GM19025 (cell line): ENCODE data around the gene RNF113A.
"Not testable (repeated sequence)": the region's sequence is repeated elsewhere in the genome, so short reads cannot be mapped to it uniquely, and the experiment has no call there.

ENCODE experiments used
- ATAC-seq: cut with Tn5 transposase; IDR thresholded peaks from one replicate; pipeline ENCODE4 v1.9.1; 2021; ENCODE audit warnings: mild to moderate bottlenecking, low read depth, moderate library complexity; ENCODE audit not compliant: unreplicated experiment

Gene RNF113A

DNA sequence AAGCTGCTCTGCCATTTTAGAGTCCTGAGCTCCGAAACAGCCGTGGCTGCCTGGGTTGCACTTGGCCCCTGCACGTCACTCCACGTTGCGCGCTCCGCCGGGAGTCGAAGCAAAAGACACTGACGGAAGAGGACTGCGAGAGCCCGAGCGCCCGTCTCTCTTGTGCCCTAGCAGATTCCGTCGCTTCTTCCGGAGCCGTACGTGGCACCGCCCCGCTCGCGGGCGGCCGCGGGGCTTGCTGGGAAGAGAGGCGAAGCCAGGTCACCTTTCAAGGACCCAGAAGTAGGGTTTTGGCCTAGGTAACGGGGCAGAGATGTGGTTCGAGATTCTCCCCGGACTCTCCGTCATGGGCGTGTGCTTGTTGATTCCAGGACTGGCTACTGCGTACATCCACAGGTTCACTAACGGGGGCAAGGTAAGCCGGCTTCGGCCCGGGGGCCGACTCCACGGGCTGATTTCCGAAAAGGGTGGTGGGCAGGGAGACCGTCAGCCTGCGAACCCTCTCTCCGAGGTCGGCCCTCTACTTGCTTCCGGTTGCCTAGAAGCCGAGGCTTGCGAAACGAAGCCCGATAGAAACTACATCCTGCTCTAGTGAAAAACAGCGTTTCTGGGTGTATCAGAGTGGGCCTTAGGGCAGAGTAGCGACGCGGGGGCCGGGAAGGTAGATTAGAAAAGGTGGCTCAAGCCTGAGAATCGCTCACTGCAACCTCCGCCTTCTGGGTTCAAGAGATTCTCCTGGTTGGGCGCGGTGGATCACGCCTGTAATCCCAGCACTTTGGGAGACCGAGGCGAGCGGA is at the start of gene RNF113A, which contains the start of gene NDUFA1:
Gene RNF113A (minus strand): TSS at position 135 of the 797 bp plus-strand sequence. CDS start 120 bp downstream, at position 15.
Gene NDUFA1 (plus strand): TSS at position 234 of the 797 bp plus-strand sequence. CDS start 80 bp downstream, at position 314.
- peak; percentile 91 for ATAC-seq

DNA sequence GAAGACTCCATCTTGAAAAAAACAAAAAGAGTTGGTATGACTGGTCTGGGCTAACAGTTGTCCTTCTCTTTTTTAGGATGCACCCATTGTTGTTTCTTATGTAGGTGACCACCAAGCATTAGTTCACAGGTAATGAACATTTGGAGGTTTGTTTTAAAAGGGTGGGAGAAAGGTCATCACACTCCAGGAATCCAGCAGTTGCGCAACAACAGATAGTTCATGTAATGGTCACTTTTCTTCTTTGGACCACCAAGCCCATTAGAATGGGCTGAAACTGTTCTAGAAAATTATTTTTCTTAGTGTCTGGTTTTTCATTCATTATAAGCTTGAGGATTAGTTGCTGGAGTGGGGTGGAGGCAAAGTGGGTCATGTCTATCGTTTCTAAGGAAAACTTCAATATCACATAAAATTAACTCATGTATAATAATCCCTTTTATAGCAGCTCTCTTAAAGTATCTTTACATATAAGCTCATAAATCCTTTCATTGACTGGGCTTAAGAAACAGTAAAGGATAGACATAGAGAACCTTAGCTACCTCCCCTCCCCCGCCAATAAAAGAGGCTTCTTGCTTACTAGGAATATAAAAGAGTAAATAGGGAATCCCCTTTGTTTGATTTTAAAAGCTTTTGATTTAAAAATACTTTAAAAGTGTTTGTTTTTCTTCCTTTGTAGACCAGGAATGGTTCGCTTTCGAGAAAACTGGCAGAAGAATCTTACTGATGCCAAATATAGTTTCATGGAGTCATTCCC is 48.5 kb upstream of the RNF113A start:
- no peak for ATAC-seq

DNA sequence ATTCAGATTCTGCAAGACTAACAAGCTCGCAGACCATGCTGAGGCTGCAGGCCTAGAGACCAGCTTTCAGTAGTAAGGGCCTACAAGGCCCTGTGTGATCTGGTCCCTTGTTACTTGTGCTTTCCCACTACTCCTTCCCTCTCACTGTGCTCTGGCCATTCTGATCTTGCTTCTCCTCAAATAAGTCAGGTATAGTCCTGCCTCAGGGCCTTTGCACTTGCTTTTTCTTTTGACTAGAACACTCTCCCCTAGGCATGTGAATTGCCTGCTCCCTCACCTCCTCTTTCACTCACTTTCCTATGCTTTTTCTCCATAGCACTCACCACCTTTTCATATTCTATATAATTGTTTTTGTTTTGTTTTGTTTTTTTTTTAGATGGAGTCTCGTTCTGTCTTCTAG is 46.3 kb upstream of the RNF113A start:
- no peak for ATAC-seq

DNA sequence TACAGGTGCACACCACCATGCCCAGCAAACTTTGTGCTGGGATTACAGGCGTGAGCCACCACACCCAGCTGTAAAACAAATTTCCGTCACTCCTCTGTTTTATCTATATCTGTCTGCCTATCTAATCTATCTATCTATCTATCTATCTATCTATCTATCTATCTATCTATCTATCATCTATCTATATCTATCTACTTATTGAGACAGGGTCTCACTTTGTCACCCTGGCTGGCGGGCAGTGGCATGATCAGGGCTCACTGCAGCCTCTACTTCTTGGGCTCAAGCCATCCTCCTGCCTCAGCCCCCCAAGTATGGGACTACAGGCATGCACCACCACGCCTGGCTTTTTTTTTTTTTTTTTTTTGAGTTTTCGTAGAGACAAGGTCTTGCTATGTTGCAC is 44.8 kb upstream of the RNF113A start:
- ATAC-seq = no peak

DNA sequence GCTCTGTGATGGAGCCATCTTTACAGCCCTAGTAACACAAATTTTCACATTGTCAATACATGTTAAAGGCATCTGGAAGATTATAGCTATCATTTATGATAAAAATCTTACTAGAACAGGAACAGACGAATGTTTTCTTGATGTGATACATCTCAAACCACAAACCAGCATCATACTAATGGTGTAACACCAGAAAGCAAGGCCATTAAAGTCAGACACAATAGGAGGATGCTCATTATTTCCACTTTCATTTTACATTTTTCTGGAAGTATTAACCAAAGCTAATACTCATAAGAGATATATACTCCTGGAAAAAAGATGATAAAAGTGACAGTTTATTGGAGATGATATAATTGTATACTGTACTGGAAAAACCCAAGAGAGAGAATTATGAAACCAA is 29.4 kb upstream of the RNF113A start:
- ATAC-seq = no peak

DNA sequence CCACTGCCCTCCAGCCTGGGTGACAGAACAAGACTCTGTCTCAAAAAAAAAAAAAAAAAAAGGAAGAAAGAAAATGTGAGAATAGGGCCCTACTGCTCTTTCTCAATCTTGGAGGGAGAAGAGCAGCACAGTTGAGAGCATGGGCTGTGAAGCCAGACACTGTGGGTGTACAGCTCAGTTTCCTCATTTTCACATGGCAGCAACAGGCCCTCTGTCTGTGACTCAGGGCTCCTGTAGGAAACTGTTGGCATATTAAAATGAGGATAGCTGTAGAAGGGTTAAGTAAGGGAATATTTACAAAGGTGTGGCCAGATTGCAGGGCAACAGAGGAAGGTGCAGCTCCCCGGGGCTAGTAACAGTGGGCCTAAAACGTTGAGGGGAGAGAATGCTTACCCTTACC is 27.6 kb upstream of the RNF113A start:
- no peak for ATAC-seq

DNA sequence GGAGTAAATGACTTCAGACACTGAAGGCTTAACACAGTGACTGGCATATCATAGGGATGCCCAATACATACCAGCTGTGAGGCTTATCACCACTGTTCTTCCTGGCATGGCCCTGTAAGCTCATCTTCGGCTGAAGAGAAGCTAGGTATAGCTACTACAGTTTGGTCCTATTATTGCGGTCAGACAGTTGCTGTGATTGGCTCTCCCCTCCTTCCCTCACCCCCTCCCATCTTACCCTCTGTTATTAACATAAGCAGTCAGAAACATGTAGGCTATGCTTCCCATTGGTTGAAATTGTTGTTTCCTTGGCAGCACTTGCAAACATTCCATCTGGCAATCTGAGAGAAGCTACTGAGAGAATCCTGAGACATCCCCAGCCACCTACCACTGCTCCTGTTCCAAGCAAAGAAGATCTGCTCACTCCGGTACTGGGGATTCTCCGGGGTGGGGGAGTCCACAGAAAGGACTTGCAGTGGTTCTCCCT is 24.4 kb upstream of the RNF113A start, which contains the start of gene AKAP14:
Gene AKAP14 (plus strand): TSS at position 51 of the 484 bp plus-strand sequence. CDS start 7,331 bp downstream, outside the sequence.
- ATAC-seq = no peak

DNA sequence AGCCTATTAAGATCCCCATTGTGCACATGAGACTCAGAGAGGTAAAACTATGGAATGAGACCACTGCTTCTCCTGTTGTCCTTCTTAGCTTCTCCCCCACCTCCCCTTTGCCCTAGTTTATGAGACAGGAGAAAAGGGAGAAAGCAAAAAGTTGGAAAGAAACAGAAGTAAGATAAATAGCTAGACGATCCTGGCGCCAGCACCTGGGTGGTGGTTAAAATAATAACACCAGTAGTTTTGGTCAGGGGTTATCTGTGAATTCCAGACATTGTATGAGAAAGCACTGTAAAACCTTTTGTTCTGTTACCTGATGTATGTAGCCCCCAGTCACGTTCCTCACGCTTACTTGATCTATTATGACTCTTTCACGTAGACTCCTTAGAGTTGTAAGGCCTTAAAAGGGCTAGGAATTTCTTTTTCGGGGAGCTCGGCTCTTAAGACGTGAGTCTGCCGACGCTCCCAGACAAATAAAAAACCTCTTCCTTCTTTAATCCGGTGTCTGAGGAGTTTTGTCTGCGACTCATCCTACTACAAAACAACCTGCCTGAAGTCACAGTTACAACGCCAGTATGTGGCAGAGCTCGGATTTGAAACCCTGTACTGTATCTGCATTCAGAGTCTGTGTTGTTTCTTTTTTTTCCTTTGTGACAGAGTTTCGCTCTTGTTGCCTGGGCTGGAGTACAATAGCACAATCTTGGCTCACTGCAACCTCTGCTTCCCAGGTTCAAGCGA is 20.6 kb upstream of the RNF113A start:
- not testable (repeated sequence) for ATAC-seq

DNA sequence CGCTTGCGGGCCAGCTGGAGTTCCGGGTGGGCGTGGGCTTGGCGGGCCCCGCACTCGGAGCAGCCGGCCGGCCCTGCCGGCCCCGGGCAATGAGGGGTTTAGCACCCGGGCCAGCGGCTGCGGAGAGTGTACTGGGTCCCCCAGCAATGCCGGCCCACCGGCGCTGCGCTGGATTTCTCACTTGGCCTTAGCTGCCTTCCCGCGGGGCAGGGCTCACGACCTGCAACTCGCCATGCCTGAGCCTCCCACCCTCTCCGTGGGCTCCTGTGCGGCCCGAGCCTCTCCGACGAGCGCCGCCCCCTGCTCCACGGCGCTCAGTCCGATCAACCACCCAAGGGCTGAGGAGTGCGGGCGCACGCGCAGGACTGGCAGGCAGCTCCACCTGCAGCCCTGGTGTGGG is 19.1 kb upstream of the RNF113A start:
- not testable (repeated sequence) for ATAC-seq

DNA sequence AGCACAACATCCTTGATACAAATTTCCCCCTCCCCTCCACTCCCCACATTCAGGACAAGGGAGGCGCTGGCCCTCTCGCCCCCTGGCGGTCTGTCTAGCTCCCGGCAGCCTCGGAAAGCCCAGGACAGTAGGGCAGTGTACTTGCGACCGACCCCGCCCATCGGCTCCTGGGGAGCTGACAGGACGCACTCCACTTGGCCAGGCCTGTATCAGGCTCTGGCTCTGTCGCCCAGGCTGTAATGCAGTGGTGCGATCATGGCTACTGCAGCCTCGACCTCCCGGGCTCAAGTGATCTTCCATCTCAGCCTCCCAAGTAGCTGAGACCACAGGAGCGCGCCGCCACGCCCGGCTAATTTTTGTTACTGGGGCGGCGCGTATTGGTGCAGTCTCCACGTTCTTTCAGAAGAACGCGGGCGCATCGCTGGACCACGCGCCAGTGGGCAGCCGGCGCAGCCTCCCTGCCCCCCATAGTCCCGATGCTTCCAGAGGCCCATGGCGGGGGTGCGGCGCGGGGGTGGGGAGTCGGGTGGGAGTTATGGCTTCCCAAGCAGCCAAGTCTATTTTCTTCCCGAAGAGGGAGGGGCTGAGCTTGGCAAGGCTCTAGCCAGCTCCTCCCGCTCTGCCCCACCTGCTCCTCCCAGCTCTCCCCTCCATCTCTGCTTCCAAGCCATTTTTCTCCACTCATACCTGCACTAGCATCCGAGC is 16.3 kb upstream of the RNF113A start:
- peak; percentile 80 for ATAC-seq

DNA sequence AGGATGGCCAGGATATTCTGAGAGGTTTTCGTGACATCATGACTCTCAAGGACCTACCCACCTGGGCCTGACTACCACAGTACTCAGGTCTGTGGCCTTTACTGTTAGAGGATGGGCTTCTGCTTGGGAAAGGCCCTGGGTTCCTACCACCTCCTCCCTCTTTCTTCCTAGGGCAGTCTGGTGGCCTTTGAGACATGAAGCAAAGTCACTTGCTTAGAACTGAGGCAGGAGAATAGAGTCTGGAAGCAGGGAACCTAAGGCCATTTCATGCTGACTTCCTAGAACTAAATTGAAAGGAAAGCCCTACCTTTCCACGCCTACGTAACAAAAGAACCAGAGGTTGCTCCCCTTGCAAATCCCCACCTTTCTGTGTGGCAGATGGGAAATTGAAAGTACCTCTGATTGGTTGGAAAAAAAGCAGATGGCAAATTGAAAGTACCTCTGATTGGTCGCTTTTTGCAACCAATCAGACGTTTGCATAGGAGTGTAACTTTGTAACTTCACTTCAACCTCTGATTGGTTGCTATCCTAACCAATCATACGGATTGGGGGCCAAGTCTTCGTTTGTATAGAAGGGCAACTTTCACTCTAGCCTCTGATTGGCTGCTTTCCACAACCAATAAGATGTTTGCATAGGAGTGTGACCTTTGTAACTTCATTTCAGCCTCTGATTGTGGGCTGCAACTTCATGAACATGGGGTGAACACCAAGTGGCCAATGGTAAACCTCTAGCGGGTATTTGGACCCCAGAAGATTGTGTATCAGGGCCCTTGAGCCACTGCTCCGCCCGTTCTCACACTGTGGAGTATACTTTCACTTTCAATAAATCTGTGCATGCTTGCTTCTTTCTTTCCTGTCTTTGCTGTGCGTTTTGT is 14.3 kb upstream of the RNF113A start:
- no peak for ATAC-seq

DNA sequence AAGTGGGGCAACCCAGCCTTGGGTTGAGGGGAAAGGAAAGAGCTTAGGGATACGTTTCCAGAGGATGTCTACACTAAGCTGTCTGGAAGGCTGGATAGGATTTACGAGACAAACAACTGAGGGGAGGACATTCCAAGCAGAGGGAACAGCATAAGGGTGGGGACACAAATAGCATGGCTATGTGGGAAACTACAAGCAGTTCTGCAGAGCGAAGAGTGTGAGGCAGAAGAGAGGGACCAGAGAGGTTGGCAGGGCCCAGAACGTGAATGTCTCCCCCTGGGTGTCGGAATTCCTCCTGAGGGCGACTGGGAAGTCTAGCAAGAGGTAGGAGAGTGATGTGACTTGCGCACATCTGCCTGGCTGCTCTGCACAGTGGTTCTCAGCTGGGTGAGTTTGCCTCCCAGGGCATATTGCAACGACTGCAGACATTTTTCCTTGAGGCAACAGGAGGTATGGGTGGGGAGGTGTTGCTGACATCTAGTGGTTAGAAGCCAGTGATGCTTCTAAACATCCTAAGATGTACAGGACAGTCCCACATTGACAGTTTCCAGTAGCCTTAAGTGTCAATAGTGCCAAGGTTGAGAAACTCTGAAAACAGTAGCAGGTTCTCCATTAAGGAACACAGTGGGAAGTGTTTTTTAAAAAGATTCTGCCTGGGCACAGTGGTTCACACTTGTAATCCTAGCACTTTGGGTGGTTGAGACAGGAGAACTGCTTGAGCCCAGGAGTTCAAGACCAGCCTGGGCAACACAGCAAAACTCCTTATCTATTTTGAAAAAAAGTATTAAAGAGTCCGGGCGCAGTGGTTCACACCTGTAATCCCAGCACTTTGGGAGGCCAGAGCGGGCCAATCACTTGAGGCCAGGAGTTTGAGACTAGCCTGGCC is 9.3 kb upstream of the RNF113A start:
- ATAC-seq = peak; percentile 92

DNA sequence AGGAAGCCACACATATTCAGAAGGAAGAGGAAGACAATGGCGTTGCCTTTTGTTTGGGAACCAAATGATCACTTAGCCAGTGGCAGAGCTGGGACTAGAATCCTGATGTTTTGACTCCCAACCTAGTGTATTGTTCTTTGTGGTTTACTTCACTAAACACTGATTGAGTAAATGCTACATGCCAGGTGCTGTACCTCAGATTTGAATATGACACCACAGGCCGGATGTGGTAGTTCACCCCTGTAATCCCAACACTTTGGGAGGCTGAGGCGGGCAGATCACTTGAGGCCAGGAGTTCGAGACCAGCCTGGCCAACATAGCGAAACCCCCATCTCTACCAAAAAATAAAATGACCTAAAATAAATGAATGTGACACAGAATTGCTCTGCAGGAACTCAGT is 8.5 kb upstream of the RNF113A start:
- ATAC-seq = no peak

DNA sequence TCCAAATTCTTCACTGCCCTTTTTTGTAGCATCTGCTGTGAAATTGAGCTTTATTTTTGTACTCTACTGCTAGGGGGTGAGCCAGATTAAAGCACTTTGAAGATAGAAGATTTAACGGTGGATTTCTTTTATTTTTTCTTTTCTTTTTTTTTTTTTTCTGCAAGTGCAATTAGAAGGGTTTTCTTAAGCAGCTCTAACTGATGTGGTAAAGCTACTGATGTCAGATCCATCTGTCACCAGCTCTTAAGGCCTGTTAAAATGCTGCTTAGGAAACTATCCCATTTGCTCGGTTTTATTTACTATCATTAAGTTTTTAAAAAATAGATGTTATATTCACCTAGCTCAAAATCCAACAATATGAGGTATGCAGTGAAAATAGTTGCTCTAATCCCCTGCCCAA is 7.2 kb upstream of the RNF113A start:
- no peak for ATAC-seq

DNA sequence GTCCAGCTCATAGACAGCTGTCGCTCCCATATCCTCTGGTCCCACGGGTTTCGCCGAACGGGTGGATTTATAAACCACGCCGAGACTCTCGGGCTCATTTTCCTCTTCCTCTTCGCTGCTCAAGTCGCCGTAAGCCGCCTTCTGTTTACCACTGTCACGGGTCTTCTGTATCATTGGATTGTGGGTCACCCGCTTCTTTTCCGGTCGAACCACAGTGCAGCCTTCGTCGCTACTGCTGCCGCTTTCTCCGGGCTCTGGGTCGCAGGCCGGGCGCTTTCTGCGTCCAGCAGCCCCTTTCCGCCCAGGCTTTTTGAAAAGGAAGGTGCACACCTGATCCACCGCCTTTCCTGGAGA is 311 bp downstream of the RNF113A start:
- ATAC-seq = peak; percentile 40

DNA sequence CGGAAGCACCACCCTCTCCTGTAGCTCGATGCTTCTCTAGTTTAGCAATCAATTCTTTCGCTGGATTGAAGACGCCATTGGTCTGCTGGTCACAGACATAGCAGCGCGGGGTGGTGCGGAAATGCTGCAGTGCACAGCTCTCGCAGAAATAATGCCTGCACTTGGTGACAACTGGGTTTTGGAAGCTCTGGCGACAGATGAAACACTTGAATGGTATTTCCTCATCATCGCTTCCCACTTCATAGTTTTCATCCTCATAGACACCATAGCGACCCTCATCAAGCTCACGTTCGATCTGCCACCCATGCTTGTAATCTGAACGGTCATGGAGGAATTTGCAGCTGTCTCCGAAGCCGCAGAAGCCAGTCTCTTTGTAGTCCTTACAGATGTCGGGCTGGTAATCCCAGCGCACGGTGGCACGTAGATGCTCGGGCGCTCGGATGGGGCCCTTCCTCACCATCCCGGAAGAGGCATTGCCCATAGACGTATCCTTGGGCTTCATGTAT is 854 bp downstream of the RNF113A start:
- ATAC-seq = peak; percentile 9

DNA sequence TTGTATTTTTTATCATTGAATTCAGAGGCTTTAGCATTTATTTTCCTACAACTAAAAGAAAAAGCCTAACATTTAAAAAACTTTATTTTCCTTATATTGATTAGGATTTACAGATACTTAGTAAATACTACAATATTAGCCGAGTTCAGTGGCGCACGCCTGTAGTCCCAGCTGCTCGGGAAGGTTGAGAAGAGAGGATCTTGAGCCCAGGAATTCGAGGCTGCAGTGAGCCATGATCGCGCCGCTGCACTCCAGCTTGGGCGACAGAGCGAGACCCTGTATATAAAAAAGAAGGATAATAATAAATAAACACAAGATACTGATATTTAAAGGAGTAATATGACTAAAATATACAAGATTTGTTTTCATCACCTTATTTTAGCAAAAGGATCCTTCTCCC is 18.1 kb downstream of the RNF113A start:
- no peak for ATAC-seq
